Natural killer cell (primary cell): ENCODE measurements around the gene SELENOF. TPM values are rescaled to one million over a fixed set of nuclear protein-coding genes. Genes with fewer than 3 reads are reported as not detected.
A peak's percentile ranks its signal among the peaks of the same experiment; 100 is the strongest.

ENCODE experiments used
- ATAC-seq, 3 donors: fragments of 150-1000 bp in 2 of 3; fragments of 200-7000 bp in 1 of 3; cut with Tn5 transposase; 1 replicate in 1 of 3; 2 replicates in 2 of 3; pipeline ENCODE4 v1.10.0; 2021; ENCODE audit warnings: mild to moderate bottlenecking in 2 of 3, moderate library complexity in 2 of 3
- DNase-seq, 2 donors: peaks; one replicate each; pipeline versions ENCODE4 v3.0.0 to v3.0.0-alpha.2; 2013 to 2021; ENCODE audit warnings: mixed read lengths in 1 of 2
- H3K27ac ChIP-seq: one replicate; pipeline ENCODE4 v1.5.1; 2013; ENCODE audit warnings: mild to moderate bottlenecking, low read length
- H3K27me3 ChIP-seq: one replicate; pipeline ENCODE4 v1.6.1; 2013; ENCODE audit warnings: low read length; ENCODE audit not compliant: control insufficient read depth, insufficient read depth
- H3K36me3 ChIP-seq: one replicate; pipeline ENCODE4 v1.6.1; 2013; ENCODE audit warnings: low read length; ENCODE audit not compliant: control insufficient read depth, insufficient read depth
- H3K4me1 ChIP-seq: one replicate; pipeline ENCODE4 v1.6.1; 2013; ENCODE audit warnings: low read length; ENCODE audit not compliant: control insufficient read depth, insufficient read depth
- H3K4me3 ChIP-seq: one replicate; pipeline ENCODE4 v1.5.1; 2013; ENCODE audit warnings: low read length
- H3K9me3 ChIP-seq: one replicate; pipeline ENCODE4 v1.6.1; 2013; ENCODE audit warnings: low read length; ENCODE audit not compliant: control insufficient read depth, insufficient read depth
- H3K27ac Mint-ChIP-seq, 2 donors: one replicate each; pipeline ENCODE4 v1.8.0; 2022; ENCODE audit warnings: mild to moderate bottlenecking in 2 of 2, mixed read lengths in 2 of 2, moderate library complexity in 1 of 2
- H3K27me3 Mint-ChIP-seq, 2 donors: one replicate each; pipeline ENCODE4 v1.8.0; 2022; ENCODE audit warnings: low read depth in 2 of 2, mixed read lengths in 2 of 2
- H3K36me3 Mint-ChIP-seq: one replicate; pipeline ENCODE4 v1.8.0; 2022; ENCODE audit warnings: mixed read lengths
- H3K4me1 Mint-ChIP-seq, 2 donors: one replicate each; pipeline ENCODE4 v1.8.0; 2022; ENCODE audit warnings: mixed read lengths in 2 of 2
- H3K4me3 Mint-ChIP-seq: one replicate; pipeline ENCODE4 v1.8.0; 2022; ENCODE audit warnings: mild to moderate bottlenecking, moderate library complexity, mixed read lengths
- H3K9me3 Mint-ChIP-seq, 2 donors: one replicate each; pipeline ENCODE4 v1.8.0; 2022; ENCODE audit warnings: mixed read lengths in 2 of 2
- CTCF ChIP-seq: fragments of 200-600 bp; IDR thresholded peaks from one replicate; pipeline ENCODE4 v1.8.0; 2022; ENCODE audit warnings: antibody characterized with exemption
- WGBS: methylation state at CpG from one replicate; pipeline ENCODE4 v1.1.7; 2013; ENCODE audit warnings: missing lambda C conversion rate; ENCODE audit not compliant: insufficient coverage; 5-methylcytosine and 5-hydroxymethylcytosine counted together
- intact Hi-C: fragments of 100-400 bp; cut with micrococcal nuclease; formaldehyde crosslinking; loops from one replicate; pipeline ENCODE4 v1.14.2; 2022
- total RNA-seq, 4 donors: library from RNA; stranded (reverse); fragments of 120-200 nt in 1 of 4; gene quantifications; one replicate each; pipeline versions ENCODE4 v1.2.3 to v1.2.4, GENCODE V29; 2013 to 2022

The SELENOF gene
- total RNA-seq, 3 donors from 2014 or later (not counting 1 experiment from before 2014, with no cell fraction given), result 124 to 163 (median 137) TPM

- Mint-ChIP-seq H3K4me1 (peaks cover 24 to 31% of the 10 kb centered on the region in 2 donors), H3K27me3 (no peaks in the 10 kb centered on the region), H3K27ac (no peak overlapping the region), H3K9me3 (no peaks in the 10 kb centered on the region), H3K36me3 (no peaks in the 10 kb centered on the region), H3K4me3 (no peak overlapping the region)
- H3K27ac ChIP-seq, result no peak overlapping the region
- no peaks in the 10 kb centered on the region for H3K9me3 ChIP-seq
- no peak for TF ChIP-seq CTCF
- WGBS, result 95% methylated on average over 4 of the region's 5 CpGs
- peaks cover 2% of the 10 kb centered on the region for H3K36me3 ChIP-seq
- DNase-seq (no peak), ATAC-seq (no peak)
- no peaks in the 10 kb centered on the region for H3K27me3 ChIP-seq
- intact Hi-C loops, result no loop called here
- H3K4me1 ChIP-seq, result no peaks in the 10 kb centered on the region
- no peak overlapping the region for H3K4me3 ChIP-seq
These were observed 26.3 kb downstream of the SELENOF start for GRCh38 chr1:86887479-86888162.

GRCh38 chr1:86875722-86876121 lies 38.2 kb downstream of the SELENOF start:
- Mint-ChIP-seq H3K4me1 (peaks cover 0 to 5% of the 10 kb centered on the region in 2 donors), H3K4me3 (no peak overlapping the region), H3K9me3 (no peaks in the 10 kb centered on the region), H3K27me3 (no peaks in the 10 kb centered on the region), H3K36me3 (no peaks in the 10 kb centered on the region), H3K27ac (peak overlapping the region in 1 of 2 donors; percentile 20)
- TF ChIP-seq CTCF, result no peak
- Histone ChIP-seq H3K27me3 (no peaks in the 10 kb centered on the region), H3K4me1 (no peaks in the 10 kb centered on the region), H3K27ac (no peak overlapping the region), H3K9me3 (no peaks in the 10 kb centered on the region), H3K4me3 (no peak overlapping the region), H3K36me3 (peaks cover 19% of the 10 kb centered on the region)
- WGBS, result 100% methylated on average over 1 of the region's 1 CpG
- DNase-seq (no peak), ATAC-seq (no peak)
- intact Hi-C loops, result no loop called here

- Mint-ChIP-seq H3K36me3 (no peaks in the 10 kb centered on the region), H3K27me3 (no peaks in the 10 kb centered on the region), H3K9me3 (no peaks in the 10 kb centered on the region), H3K4me3 (no peak overlapping the region), H3K4me1 (peaks cover 10 to 17% of the 10 kb centered on the region in 2 donors), H3K27ac (no peak overlapping the region)
- H3K27ac ChIP-seq, result no peak overlapping the region
- H3K4me3 ChIP-seq, result no peak overlapping the region
- peaks cover 9% of the 10 kb centered on the region for H3K36me3 ChIP-seq
- no peak for DNase-seq
- H3K4me1 ChIP-seq, result no peaks in the 10 kb centered on the region
- 97% methylated on average over 8 of the region's 8 CpGs for WGBS
- intact Hi-C loops, result no loop called here
- H3K9me3 ChIP-seq, result no peaks in the 10 kb centered on the region
- H3K27me3 ChIP-seq, result no peaks in the 10 kb centered on the region
- no peak for TF ChIP-seq CTCF
- ATAC-seq, result no peak
These were observed 41.8 kb downstream of the SELENOF start for GRCh38 chr1:86872086-86872485.

- no peaks in the 10 kb centered on the region for H3K9me3 ChIP-seq
- DNase-seq (no peak), ATAC-seq (no peak)
- no peak overlapping the region for H3K27ac ChIP-seq
- intact Hi-C loops, result no loop called here
- H3K27me3 Mint-ChIP-seq, result no peaks in the 10 kb centered on the region
- no peaks in the 10 kb centered on the region for H3K4me1 ChIP-seq
- no peaks in the 10 kb centered on the region for H3K27me3 ChIP-seq
- H3K36me3 ChIP-seq, result peaks cover 5% of the 10 kb centered on the region
- H3K4me3 ChIP-seq, result no peak overlapping the region
- TF ChIP-seq CTCF, result no peak
- no peaks in the 10 kb centered on the region for H3K9me3 Mint-ChIP-seq
- H3K27ac Mint-ChIP-seq, result no peak overlapping the region
- no peak overlapping the region for H3K4me3 Mint-ChIP-seq
- H3K36me3 Mint-ChIP-seq, result no peaks in the 10 kb centered on the region
- H3K4me1 Mint-ChIP-seq, result peaks cover 16 to 19% of the 10 kb centered on the region in 2 donors
- 86% methylated on average over 1 of the region's 3 CpGs for WGBS
These were observed 42.9 kb downstream of the SELENOF start for GRCh38 chr1:86871001-86871400.
